Esophagus (tissue), 2 donors: ENCODE data around the gene ASIC3. TPM values are rescaled to one million over a fixed set of nuclear protein-coding genes. Genes with fewer than 3 reads are reported as not detected.

Experiments
- H3K27ac ChIP-seq, 2 donors: one replicate each; pipeline ENCODE4 v1.5.1; 2013; ENCODE audit warnings: low read depth in 2 of 2, mild to moderate bottlenecking in 2 of 2, inconsistent platforms in 1 of 2, low read length in 1 of 2, moderate library complexity in 1 of 2
- H3K27me3 ChIP-seq, 2 donors: one replicate each; pipeline ENCODE4 v1.6.1; 2013; ENCODE audit warnings: low read length in 2 of 2, control low read depth in 1 of 2, mild to moderate bottlenecking in 1 of 2; ENCODE audit not compliant: insufficient read depth in 2 of 2, control insufficient read depth in 1 of 2
- H3K36me3 ChIP-seq, 2 donors: one replicate each; pipeline ENCODE4 v1.6.1; 2013; ENCODE audit warnings: low read length in 1 of 2; ENCODE audit not compliant: control insufficient read depth in 2 of 2, insufficient read depth in 2 of 2
- H3K4me1 ChIP-seq, 2 donors: one replicate each; pipeline ENCODE4 v1.6.1; 2013; ENCODE audit warnings: low read length in 1 of 2; ENCODE audit not compliant: control insufficient read depth in 2 of 2, insufficient read depth in 2 of 2
- H3K4me3 ChIP-seq, 2 donors: one replicate each; pipeline ENCODE4 v1.5.1; 2013; ENCODE audit warnings: low read length in 2 of 2, mild to moderate bottlenecking in 2 of 2, low read depth in 1 of 2, moderate library complexity in 1 of 2
- H3K9me3 ChIP-seq, 2 donors: one replicate each; pipeline ENCODE4 v1.6.1; 2013; ENCODE audit warnings: mild to moderate bottlenecking in 2 of 2, low read depth in 1 of 2, low read length in 1 of 2, moderate library complexity in 1 of 2; ENCODE audit not compliant: control insufficient read depth in 2 of 2, insufficient read depth in 1 of 2
- WGBS, 2 donors: extraction: QIAGEN DNeasy Blood & Tissue Kit; methylation state at CpG; one replicate each; pipeline ENCODE4 v1.1.7; 2013; 5-methylcytosine and 5-hydroxymethylcytosine counted together
- polyA plus RNA-seq, 2 donors: library from polyadenylated mRNA; stranded (reverse); fragments of 200-250 nt; gene quantifications; one replicate each; pipeline ENCODE4 v1.2.3, GENCODE V29; 2013
- donor health status: healthy with polysubstance abuse.
- donor health status: Bipolar disorder and iron deficiency.

ASIC3 gene
- polyA plus RNA-seq, 2 donors: 1.1 to 4.2 TPM

DNA sequence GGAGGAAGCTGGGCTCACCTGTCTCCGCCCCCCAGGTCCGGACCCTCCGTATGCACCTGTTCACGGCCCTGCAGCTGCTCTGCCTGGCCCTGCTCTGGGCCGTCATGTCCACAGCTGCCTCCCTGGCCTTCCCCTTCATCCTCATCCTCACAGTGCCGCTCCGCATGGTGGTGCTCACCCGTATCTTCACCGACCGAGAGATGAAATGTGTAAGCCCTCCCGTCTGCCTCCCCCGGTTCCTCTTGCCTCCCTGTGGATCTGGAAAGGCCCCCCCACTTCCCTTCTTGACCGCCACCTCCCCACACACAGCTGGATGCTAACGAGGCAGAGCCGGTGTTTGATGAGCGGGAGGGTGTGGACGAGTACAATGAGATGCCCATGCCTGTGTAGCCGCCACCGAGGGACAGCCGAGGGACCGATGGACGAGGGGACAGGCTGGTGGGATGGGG lies 27.7 kb downstream of the ASIC3 start:
- no peak overlapping the region for H3K4me3 ChIP-seq
- no peaks in the 10 kb centered on the region for H3K27me3 ChIP-seq
- peaks cover 6 to 8% of the 10 kb centered on the region in 2 donors for H3K4me1 ChIP-seq
- WGBS, 2 donors: 81% methylated on average over 22 of the region's 22 CpGs
- H3K36me3 ChIP-seq: peaks cover 6 to 43% of the 10 kb centered on the region in 2 donors
- H3K27ac ChIP-seq: no peak overlapping the region
- no peaks in the 10 kb centered on the region for H3K9me3 ChIP-seq

DNA sequence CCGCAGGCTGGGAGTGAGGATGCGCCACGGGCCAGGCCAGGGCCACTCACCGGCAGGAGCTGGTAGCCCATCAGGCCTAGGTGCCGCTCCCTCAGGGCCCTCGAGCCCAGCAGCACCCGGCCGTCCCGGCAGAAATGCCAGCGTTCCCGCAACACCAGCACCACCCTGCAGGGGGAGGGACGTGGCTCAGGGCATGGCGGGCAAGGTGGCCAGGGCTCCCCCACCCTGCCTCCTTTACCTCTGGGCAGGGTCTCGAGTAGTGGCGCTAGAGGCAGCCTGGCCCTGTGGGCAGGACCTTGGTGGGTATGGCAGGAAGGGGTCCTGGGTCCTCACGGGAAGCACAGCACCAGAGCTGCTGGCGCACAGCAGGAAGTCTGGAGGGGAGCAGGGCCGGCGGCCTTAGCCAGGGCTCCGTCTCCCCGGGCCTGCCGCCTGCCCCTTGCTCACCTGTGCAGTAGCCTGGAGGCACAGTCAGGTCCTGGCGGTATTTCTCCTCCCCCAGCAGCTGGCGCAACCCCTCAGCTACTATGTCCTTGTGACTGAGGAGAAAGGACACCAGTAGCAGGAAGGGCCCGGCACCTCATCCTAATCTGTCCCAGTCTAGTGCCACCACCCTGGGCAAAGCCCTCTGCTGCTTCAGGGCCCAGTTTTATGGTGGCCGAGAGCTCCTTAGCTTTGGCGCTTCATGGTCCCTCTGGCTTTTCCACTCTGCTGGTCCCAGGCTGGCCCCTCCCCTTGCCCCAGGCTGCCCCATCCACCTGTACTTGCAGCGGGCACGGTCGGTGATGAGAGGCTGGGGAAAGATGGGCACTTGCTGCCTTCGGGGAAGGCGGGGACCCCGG lies 28.8 kb downstream of the ASIC3 start:
- H3K4me1 ChIP-seq: peaks cover 11 to 15% of the 10 kb centered on the region in 2 donors
- 63 to 67% methylated on average over 33 of the region's 33 CpGs for WGBS, 2 donors
- peaks cover 6 to 34% of the 10 kb centered on the region in 2 donors for H3K36me3 ChIP-seq
- H3K27me3 ChIP-seq: no peaks in the 10 kb centered on the region
- H3K9me3 ChIP-seq: no peaks in the 10 kb centered on the region
- H3K27ac ChIP-seq: no peak overlapping the region
- H3K4me3 ChIP-seq: no peak overlapping the region

DNA sequence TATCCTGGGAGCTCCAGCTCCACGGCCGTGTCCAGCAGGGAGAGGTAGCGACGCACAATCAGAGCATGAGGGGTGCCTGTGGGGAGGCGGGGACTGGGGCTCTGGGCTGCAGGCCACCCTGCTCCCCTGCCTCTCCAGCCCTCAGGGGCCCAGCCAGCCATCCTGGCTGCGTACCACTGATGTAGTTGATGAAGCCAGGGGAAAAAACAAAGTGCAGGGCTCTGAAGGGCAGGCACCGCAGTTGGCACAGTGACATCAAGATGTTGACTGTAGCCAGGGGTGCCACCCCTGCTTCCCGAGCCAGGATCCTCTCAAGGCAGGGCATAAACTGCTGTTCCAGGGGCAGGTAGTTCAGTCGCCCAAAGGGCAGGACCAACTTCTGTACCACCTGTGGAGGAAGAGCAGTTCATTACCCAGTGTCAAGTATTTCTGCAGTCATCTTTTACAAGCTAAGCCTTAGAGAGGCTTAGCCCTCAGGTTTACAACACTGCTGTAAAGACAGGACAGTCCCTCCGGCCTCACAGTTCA lies 29.4 kb downstream of the ASIC3 start:
- no peaks in the 10 kb centered on the region for H3K27me3 ChIP-seq
- peaks cover 17 to 22% of the 10 kb centered on the region in 2 donors for H3K4me1 ChIP-seq
- no peak overlapping the region for H3K27ac ChIP-seq
- peaks cover 6 to 32% of the 10 kb centered on the region in 2 donors for H3K36me3 ChIP-seq
- no peak overlapping the region for H3K4me3 ChIP-seq
- no peaks in the 10 kb centered on the region for H3K9me3 ChIP-seq
- WGBS, 2 donors: 65 to 68% methylated on average over 10 of the region's 10 CpGs

DNA sequence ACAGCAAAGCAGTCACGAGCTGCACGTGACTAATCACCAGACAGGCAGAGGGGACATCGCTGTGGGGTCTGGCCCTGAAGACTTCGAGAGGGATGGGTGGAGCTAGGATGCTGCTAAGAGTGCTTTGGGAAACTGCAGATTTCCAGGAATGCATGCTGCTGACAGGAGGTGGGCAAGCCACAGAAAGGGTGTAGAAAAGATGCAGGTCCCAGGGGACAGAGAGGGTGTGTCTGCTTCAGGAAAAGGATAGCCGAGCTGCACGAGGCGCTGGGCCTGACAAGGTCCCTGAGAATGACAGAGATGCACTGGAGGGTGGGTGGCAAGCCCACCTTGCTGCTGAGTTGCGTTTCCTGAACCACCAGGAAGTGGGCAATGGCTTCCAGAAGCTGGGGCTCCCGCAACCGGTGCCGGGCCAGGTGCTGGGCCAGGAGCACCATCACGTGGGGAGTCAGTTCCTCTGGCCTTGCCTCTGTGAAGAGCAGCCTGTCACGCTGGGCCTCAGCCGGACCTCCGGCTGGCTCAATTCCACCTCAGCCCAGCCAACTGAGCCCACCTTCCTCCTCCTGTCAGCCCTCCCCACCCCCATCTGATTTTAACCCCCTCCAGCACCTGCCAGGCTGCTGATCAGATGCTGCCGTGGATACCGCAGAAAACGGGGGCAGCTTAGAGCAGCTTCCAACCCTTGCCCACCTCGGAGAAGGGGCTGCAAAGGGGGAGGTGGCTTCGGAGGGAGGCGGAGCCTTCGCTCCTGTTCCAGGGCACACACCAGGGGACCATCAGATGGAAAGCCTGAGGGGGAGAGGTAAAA lies 30.1 kb downstream of the ASIC3 start:
- H3K4me3 ChIP-seq: no peak overlapping the region
- H3K36me3 ChIP-seq: peaks cover 6 to 32% of the 10 kb centered on the region in 2 donors
- no peaks in the 10 kb centered on the region for H3K9me3 ChIP-seq
- no peaks in the 10 kb centered on the region for H3K27me3 ChIP-seq
- peaks cover 17 to 22% of the 10 kb centered on the region in 2 donors for H3K4me1 ChIP-seq
- no peak overlapping the region for H3K27ac ChIP-seq
- WGBS, 2 donors: 49 to 57% methylated on average over 22 of the region's 22 CpGs

DNA sequence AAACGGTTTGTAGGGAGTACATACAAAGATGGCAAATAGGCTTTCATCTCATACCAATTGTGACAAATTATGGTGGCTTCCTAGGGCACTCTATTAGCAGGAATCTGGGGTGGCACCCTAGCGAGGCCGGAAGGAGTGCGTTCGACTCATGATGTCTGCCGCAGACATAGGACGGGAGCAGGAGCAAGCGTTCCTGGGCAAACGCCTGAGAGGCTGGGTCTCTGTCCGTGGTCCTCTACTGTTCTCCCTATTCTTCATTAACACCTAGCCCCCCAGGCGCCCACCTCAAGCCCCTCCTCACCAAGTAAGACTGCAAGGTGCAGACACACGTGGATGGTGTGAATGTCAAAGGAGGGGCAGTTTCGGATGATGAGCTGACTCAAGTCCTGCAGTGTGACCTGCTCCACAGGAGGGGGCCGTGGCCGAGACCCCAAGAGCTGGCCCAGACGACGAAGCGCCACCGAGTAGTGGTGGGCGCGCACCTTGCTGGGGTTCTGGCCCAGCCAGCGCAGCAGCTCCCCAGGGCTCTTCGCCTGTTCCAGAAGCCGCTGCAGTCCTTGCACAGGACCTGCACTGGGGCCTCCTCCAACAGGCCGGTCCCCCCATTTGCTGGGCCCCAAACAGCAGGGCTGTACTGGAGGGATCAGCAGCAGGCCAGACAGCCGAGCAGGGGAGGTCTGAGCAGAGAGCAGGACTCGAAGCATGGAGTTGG lies 31.0 kb downstream of the ASIC3 start:
- Histone ChIP-seq H3K4me1 (peaks cover 17 to 26% of the 10 kb centered on the region in 2 donors), H3K4me3 (peak overlapping the region; percentile 71 to 92), H3K27me3 (no peaks in the 10 kb centered on the region), H3K36me3 (peaks cover 6 to 27% of the 10 kb centered on the region in 2 donors), H3K27ac (peak overlapping the region; percentile 94 to 97), H3K9me3 (no peaks in the 10 kb centered on the region)
- WGBS, 2 donors: 75 to 76% methylated on average over 27 of the region's 27 CpGs

DNA sequence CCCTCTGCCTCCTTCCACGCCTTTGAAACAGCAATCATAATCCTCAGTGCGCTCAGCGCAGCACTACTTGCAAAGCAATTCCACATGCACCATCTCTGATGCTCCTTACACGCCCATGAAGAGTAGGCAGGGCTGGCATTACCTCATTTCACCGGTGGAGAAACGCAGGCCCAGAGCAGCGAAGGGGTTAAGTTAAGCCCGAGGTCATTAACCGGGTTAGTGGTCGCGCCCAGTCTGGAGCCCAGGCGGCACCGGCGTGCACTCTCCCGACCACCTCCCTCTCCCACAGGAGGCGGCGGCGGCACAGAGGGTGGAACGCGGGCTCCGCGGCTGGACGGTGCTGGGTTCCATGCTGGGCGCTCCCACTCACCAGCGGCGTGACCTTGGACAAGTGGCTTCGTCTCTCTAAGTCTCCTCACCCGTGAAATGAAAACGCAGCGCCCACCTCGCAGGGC lies 31.8 kb downstream of the ASIC3 start:
- Histone ChIP-seq H3K27me3 (no peaks in the 10 kb centered on the region), H3K4me3 (peak overlapping the region; percentile 71 to 92), H3K27ac (peak overlapping the region; percentile 94 to 97), H3K4me1 (peaks cover 17 to 26% of the 10 kb centered on the region in 2 donors), H3K36me3 (peaks cover 6 to 20% of the 10 kb centered on the region in 2 donors), H3K9me3 (no peaks in the 10 kb centered on the region)
- 0% methylated on average over 31 of the region's 31 CpGs for WGBS, 2 donors

DNA sequence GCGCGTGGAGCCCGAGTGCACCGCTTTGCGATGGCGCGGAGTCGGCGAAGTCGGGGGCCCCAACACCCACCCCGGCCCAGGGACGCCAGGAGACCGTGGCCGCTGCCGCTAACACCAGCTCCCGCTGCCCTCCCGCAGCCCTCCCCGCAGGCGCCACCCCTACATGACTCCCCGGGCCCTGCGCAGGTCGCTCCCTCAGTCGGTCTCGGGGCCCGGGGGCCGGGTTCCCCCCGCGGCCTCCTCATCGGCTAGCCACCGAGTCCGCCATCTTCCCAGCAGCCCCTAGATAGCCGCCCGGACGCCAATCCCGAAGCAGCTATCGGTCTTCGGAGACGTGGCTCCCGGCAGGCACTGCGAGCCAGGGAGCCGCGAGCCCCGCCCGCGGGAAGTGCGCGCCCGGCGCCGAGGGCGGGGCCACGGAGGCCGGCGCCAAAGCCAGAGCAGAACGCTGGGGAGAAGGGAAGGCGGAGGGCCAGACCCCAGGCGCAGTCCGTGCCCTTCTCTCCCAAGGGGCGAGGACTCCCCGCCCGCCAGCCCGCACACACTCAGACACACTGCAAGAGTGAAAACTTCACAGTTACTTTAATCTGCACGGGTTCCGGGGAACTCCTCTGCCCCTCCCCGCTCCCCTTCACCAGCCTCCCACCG lies 32.3 kb downstream of the ASIC3 start, which contains the start of gene FASTK:
Gene FASTK (minus strand): TSS at position 288 of the 648 bp plus-strand sequence. CDS start 43 bp downstream, at position 245.
- Histone ChIP-seq H3K9me3 (no peaks in the 10 kb centered on the region), H3K36me3 (peaks cover 4 to 15% of the 10 kb centered on the region in 2 donors), H3K4me3 (peak within 1 kb of the TSS; percentile 71 to 92), H3K27ac (peak within 1 kb of the TSS; percentile 95 to 97), H3K4me1 (peaks cover 17 to 26% of the 10 kb centered on the region in 2 donors), H3K27me3 (no peaks in the 10 kb centered on the region)
- WGBS, 2 donors: 1 to 2% methylated on average over 52 to 66 of the region's 66 CpGs

DNA sequence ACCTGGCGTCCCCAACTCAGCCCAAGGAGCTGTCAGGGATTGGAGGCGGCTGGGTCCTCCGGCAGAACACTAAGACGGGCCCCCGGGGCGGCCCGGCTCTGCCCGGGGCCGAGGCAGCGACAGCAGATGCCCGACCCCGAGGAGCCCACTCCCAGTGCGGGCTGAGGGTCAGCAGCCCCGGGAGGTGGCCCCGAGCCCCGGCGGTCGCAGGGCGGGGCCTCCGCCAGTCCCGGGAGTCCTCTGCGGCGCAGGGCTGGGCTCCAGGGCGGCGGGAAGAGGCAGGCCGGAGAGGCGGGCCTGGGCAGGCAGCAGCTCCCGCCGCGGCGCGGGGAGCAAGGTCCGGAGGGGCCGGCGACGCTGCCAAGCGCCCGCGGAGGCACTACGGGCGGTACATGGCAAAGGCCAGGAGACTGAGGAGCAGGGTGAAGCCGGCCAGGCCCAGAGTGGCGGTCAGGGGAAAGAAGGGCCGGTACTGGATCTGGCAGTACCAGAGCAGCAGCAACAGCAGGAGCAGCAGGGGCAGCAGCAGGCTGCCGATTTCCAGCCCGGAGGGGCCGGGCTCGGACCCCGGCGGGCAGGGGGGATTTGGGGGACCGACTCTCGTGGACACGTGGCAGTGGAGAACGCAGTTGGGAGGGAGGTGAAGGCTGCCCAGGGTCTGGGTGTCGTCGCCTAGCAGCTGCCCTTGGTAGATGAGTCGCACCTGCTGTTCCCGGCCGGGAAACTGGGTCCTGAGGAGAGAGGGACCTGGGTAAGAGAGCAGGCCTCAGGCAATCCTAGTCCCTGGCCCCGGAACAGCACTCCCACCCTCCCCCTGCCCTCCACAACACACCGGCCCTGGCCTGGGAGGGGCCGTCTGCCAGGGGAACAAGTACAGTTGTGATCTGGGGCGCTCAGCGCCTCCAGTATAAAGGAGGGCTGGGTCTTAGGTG lies 33.1 kb downstream of the ASIC3 start:
- Histone ChIP-seq H3K27me3 (no peaks in the 10 kb centered on the region), H3K27ac (peak overlapping the region; percentile 95 to 97), H3K9me3 (no peaks in the 10 kb centered on the region), H3K36me3 (peaks cover 0 to 7% of the 10 kb centered on the region in 2 donors), H3K4me1 (peaks cover 17 to 26% of the 10 kb centered on the region in 2 donors), H3K4me3 (peak overlapping the region; percentile 71 to 92)
- WGBS, 2 donors: 20 to 21% methylated on average over 59 to 64 of the region's 64 CpGs
